Measurements from ENCODE around the gene NFE2L1.
"Not testable (repeated sequence)": the region's sequence is repeated elsewhere in the genome, so short reads cannot be mapped to it uniquely, and the experiment has no call there.

NFE2L1 gene

DNA sequence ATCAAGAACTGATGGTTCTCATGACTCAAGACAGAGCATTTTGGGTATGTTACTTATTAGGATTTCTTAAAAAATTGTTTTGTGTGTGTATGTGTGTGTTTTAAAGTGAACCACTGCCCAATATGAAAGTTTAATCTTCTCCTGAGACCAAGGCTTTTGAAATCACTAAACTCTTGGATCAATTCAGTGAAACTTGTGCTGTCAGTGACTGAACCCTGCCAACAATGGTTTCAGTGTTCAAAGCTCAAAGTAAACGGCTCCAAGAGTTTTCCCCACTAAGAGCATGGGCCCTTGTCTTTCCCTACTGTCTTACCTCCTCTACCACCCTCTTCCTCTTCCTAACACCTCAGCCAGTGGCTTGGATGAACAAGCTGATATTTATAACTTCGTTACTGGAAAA lies 22.0 kb downstream of the NFE2L1 start:
- no peak for DNase-seq (ENCODE audit: low read depth)

DNA sequence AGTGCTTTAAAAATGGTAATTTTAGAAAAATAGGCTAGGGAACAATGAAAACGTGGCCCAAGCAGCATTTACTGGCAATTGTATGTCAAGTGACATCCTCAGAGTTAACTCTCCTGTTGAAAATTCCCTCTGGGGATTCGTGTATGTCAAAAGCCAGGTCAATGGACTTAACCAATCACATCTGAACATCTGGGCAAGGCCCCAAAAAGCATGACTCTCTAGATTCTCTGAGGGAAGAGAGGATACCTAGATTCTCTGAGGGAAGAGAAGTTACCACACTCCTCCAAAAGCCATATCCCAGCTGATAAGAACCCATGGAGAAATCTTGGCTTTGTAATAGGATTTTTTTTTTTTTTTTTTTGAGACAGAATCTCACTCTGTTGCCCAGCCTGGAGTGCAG lies 23.5 kb downstream of the NFE2L1 start:
- no peak for DNase-seq (ENCODE audit: low read depth)

DNA sequence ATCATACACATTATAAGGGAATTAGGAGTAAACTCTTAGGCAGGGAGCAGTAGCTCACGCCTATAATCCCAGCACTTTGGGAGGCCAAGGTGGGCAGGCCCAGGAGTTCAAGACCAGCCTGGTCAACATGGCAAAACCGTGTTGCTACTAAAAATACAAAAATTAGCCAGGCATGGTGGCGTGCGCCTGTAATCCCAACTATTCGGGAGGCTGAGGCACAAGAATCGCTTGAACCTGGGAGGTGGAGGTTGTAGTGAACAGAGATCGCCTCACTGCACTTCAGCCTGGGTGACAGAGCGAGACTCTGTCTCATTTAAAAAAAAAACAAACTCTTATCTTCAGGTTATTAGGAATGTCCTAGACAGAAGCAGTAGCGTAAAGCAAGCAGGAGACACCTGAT lies 24.7 kb downstream of the NFE2L1 start:
- not testable (repeated sequence) for DNase-seq (ENCODE audit: low read depth)

DNA sequence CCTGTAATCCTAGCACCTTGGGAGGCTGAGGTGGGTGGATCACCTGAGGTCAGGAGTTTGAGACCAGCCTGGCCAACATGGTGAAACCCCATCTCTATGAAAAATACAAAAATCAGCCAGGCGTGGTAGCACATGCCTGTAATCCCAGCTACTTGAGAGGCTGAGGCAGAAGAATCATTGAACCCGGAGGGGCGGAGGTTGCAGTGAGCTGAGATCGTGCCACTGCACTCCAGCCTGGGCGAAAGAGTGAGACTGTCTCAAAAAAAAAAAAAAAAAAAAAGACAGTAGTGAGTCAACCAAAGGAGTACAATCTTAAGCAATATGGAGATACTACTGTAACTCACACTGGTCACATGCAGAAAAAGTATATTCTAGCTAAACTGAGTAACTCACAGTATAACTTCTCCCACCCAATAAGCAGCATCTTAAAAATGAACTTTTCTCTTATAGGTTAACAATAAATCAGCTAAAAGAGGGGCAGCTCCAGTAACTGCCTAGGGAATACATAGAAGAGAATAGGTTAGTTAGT lies 25.5 kb downstream of the NFE2L1 start:
- DNase-seq (ENCODE audit: low read depth) = not testable (repeated sequence)

DNA sequence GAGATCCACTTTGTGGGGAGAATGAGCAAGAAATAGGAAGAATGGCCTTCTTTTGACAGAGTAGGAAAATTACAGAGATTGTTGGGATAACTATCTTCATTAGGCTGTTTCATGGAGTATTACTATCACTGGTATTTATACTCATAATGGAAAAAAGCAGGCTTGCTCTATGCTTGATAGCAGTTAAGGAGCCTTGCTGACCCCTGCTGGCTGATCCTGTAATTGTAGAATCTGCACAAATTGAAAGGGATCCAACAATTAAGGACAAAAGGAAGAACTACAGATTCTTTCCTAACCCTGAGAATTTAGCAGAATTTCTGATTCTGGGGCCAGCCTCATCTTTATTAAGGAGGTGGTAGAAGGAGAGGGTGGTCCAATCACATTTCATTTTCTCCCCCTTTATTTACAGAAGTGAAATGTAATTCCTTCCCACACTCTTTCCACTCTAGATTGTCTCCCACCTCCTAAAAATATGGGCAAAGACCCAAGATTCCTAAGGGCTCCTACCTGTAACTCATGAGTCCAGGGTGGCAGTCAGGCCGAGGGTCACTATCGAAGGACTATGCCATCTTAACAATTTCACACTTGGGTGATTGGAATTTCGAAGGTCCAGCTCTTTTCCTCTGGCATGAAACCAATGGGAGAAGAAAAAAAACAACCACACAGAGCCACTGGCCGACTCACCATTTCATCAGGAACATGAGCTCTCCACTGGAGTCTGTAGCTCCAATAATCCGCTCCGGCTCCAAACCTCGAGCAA lies 26.3 kb downstream of the NFE2L1 start:
- peak; percentile 52 for DNase-seq (ENCODE audit: low read depth)

DNA sequence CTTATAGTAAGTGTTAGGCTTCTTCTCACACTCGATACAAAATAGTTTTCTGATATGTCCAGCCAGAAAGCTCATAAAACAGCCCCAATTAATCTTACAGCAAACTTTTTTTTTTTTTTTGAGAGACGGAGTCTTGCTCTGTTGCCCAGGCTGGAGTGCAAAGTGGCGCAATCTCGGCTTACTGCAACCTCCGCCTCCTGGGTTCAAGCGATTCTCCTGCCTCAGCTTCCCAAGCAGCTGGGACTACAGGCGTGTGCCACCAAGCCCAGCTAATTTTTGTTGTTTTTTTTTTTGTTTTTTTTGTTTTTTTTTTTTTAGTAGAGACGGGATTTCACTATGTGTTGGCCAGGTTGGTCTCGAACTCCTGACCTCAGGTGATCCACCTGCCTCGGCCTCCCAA lies 29.0 kb downstream of the NFE2L1 start:
- not testable (repeated sequence) for DNase-seq (ENCODE audit: low read depth)

DNA sequence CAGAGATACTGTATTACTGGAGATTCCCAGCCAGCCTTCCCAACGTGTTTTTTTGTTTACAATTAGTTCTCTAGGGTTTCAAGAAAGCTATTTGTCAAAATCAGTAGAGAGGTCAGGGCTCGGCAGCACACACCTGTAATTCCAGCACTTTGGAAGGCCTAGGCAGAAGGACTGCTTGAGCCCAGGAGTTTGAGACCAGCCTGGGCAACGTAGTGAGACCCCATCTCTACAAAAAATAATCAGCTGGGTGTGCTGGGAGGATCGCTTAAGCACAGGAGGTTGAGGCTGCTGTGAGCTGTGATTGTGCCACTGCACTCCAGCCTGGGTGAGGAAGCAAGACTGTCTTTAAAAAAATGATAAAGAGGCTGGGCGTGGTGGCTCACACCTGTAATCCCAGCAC lies 33.7 kb downstream of the NFE2L1 start:
- DNase-seq (ENCODE audit: low read depth) = no peak

DNA sequence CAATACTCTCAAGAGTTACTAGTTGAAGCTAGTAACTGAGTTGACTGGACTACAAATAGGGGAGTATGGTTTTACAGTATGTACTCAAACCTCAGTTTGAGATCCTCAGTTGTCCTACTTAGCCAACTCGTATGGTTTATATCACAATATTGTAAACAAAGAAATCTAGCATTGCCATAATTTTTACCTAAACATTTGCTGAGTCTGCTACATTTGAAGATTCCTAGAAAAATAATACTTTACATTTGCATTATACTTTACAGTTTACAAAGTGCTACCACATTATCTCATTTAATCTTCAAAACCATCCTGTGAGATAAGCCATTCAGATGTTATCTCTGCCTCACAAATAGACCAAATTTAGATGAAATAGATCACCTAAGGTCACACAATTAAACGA lies 36.8 kb downstream of the NFE2L1 start:
- DNase-seq (ENCODE audit: low read depth) = no peak

DNA sequence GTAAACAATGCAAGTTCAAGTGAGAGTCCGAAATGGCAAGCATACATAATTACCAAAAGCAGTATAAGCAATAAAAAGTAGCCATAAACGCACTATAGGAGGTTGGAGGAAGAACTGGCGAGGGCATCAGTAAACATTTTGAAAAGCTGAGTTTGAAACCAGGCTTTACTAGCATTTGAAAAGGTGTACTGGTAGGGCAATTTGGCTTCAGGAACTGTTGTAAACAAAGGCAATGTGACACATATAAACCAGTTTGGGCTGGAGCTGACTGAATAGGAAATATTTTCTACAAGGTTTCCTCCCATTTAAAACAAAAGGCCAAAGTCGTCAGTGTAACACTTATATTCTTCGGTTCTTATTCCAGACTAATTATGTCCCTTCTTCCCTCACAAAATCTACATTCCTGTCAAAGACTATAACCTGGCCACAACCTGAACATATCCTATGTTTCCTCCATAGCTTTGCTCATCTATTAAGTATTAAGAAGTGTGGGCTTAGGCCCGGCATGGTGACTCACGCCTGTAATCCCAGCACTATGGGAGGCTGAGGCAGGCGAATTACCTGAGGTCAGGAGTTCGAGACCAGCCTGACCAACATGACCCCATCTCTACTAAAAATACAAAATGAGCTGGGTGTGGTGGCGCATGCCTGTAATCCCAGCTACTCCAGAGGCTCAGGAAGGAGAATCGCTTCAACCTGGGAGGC lies 45.3 kb downstream of the NFE2L1 start:
- no peak for DNase-seq (ENCODE audit: low read depth)

DNA sequence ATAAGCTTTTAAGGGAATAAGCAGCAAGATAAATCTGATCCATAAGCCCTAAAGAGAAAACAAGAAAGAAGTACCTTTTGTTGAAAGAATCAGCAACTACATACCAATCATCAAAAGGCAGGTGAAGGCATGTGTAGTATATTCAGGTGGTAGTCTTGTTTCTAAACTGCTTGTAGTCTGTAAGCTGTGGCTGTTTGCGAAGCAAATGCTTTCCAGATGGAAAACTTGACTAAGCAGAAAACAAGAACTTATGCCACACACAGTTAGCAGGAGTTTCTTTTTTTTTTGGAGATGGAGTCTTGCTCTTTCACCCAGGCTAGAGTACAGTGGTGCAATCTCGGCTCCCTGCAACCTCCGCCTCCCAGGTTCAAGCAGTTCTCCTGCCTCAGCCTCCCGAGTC lies 47.5 kb downstream of the NFE2L1 start:
- no peak for DNase-seq (ENCODE audit: low read depth)

DNA sequence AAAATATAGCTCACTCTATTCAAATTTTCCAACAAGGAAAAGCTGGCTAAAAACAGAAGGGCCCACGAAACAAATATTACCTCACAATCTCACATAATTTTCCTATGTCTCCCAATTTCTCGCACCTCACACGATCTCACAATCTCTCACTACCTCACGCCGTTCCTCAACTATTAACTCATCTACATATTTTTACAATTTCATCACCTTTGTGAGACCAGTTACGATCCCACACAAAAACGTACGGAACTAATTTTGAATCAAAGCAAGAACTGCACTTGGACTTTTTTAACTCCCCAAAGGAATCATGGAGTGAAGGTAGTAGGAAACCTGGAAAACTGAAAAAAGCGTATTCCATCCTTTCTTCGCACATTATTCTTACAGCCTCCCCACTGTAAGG lies 52.0 kb downstream of the NFE2L1 start:
- peak; percentile 36 for DNase-seq (ENCODE audit: low read depth)

DNA sequence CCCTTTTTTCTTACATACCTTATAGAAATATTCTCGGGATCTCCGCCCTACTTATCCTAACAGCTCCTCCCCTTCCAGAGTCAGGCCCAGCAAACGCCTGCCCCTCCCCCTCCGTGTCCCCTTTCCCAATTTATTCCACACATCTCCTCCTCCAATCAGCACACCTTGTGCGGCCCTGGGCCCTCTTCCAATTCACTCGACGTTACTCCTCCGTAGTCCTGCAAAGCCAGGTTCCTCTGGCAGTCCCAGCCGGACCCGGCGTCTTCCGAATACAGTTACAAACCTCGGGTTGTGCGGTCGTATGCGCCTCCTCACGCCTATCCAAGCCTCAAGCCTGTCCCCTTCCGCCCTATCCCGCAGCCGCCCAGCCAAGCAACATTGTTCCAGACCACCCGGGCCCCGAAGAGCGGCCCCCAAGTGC lies 52.4 kb downstream of the NFE2L1 start:
- no peak for DNase-seq (ENCODE audit: low read depth)

DNA sequence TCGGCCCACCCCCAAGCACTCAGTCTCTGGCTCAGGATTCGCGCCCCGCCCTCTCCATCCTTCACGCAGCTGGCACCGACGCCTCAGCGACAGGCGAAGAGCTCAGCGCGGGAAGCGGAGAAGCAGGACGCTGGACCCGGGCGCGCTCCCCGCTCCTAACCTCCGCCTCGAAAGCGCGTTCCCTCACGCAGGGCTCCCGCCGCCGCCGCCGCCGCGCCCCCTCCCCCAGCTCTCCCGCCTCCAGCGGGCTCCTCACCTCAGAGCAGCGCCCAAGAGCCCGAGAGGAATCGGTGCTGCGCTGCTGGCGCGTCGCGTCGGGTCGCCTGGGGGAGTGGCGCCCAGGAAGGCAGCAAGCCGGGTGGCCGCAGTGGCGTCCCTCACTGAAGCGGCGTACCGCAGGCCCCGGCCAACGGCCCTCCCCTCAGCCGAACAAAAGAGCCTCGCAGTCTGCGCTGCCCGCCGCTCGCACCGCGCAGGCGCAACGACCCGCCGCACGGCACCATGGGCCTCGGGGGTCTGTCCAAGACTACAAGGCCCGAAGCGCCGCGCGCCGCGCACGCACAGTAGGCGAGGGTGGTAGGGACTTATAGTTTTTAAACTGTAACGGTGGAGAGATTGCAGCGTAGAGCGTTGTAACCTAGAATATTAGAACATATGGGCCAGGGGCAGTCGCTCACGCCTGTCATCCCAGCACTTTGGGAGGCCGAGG lies 53.0 kb downstream of the NFE2L1 start, which contains the start of gene CBX1:
Gene CBX1 (minus strand): TSS at position 467 of the 709 bp plus-strand sequence. CDS start 24,474 bp downstream, outside the sequence.
- DNase-seq (ENCODE audit: low read depth) = peak; percentile 61

DNA sequence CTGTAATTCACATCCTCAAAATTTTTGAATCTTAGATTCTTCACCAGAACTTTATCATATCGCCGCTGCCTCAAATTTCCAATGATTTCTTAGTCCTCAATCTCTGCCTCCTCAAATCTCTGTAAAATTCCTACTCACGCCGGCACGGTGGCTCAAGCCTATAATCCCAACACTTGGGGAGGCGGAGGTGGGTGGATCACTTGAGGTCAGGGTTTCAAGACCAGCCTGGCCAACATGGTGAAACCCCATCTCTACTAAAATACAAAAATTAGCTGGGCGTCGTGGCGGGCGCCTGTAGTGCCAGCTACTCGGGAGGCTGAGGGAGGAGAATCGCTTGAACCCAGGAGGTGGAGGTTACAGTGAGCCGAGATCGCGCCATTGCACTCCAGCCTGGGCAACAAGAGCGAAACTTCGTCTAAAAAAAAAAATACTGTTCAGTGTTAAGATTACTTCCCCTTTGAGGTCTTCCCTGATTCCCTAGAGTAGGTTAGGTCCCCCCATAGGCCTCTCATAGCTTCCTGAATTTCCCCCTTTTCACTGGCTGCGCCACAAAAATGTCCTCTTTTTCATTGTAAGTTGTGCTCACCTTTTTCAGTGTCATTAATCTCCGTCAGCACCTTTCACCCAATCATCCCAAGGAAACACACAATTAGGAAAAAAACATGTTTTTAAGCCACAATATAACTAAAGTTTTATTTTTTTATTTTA lies 54.0 kb downstream of the NFE2L1 start:
- no peak for DNase-seq (ENCODE audit: low read depth)

DNA sequence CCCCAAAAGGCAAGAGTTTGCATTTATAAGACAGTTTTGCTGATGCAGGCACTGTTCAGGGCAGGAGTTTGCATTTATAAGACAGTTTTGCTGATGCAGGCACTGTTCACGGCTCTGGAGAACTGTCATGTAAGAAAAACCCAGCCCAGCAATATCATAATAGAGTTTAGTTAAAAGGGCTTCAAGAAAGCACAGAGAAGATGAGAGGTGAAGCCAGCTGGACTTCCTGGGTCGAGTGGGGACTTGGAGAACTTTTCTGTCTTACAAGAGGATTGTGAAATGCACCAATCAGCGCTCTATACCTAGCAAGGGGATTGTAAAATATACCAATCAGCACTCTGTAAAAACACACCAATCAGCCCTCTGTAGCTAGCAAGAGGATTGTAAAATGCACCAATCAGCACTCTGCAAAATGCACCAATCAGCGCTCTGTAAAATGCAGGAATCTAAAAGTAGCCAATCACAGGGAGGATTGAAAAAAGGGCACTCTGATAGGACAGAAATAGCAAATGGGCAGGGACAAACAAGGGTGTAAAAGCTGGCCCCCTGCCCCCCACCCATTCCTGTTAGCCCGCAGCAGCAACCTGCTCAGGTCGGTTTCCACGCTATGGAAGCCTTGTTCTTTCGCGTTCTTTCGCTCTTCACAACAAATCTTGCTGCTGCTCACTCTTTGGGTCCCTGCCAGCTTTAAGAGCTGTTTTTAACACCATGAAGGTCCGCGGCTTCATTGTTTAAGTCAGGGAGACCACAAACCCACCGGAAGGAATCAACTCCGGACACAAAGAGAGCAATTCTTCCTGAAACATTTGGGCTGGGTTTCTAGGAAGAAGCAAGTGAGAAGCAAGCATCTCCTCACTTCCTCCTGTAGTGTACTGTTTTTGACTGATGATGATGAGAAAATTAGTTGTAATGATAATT lies 54.9 kb downstream of the NFE2L1 start:
- DNase-seq (ENCODE audit: low read depth) = no peak

DNA sequence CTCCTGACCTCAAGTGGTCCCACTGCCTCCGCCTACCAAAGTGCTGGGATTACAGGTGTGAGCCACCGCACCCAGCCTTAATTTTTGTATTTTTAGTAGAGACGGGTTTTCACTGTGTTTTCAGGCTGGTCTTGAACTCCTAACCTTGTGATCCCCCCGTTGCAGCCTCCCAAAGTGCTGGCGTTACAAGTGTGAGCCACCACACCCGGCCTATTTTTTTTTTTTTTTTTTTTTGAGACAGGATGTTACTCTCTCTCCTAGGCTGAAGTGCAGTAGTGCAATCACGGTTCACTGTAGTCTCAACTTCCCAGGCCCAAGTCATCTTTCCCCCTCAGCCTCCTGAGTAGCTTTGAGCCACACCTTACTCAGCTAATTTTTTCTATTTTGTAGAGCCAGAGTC lies 56.3 kb downstream of the NFE2L1 start:
- no peak for DNase-seq (ENCODE audit: low read depth)

DNA sequence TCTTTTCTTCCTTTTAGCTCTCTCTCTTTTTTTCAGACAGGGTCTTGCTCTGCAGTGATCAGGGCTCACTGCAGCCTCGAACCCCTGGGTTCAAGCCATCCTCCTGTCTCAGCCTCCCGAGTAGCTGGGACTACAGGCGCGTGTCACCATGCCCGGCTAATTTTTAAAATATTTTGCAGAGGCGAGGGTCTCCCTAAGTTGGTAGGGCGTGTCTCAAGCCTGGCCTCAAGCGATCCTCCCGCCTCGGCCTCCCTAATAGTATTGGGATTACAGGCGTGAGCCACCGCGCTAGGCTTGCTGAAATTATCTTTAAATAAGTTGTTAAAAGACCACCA lies 58.6 kb downstream of the NFE2L1 start:
- DNase-seq (ENCODE audit: low read depth) = no peak

DNA sequence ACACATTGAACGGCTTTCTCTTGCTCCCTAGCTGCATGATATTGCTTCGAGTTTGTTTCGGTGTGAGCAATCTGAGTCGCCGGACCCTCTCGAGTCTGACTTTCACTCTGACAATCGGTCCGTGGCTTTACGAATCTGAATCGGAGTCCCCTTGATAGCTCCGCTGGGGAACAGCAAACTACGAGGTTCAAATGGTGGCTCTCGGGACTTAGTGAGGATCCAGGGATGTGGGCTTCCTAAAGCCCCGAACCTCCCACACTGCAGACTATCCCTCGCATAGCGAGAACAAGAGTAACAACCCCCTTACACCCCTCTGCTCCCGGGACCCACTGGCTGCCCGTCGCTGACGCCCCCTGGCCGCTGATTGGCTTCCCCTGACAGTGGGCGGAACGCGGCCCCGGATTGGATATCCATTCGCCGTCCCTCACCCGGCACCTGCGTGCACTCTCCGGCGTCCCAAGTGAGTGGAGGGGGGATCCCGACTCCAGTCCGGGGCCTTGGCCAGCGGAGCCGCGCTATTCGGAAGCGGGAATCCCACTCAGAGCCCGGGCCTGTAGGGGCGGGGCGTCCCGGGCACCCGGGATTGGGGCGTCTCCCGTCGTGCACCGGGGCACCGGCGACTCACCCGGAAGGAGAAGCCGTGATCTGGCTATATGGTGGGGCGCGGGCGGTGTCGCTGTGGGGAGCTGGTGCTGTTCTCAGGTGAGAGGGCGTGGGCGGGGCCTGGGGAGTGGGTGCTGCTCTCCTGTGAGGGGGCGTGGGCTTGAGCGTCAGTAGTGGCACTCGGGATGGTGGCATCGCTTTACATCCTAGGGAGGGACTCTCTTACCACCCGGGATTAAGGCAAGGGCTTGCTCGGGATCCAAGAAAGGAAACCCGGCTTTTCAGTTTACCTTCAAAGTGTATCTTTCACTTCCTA lies 59.2 kb downstream of the NFE2L1 start, which contains the start of gene SNX11:
Gene SNX11 (plus strand): TSS at position 630 of the 919 bp plus-strand sequence. CDS start 4,278 bp downstream, outside the sequence.
- DNase-seq (ENCODE audit: low read depth) = peak; percentile 40

DNA sequence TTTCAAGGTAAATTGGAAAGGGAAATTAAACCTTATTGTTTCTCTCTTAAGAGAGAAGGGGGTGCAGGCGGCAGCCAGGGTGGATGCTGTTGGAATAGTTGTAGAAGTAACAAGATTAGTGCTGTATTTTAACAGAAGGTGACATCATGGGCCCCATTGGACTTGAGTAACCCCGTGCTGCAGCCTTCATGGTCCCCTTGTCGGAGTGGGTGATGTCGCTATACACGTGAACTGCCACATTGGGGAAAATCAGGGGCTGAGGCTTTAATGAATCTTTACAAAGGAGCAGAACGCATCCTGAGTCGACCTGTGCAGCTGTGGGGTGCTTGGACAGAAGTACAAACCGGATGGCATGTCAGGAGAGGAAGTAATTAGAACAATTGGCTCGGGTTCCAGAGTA lies 62.6 kb downstream of the NFE2L1 start:
- no peak for DNase-seq (ENCODE audit: low read depth)

All from GM04503 (cell line).